ENCODE data around the gene NCR2. TPM values are rescaled to one million over a fixed set of nuclear protein-coding genes. Genes with fewer than 3 reads are reported as not detected.

NCR2 gene
- total and polyA plus RNA-seq, 9 of the 15 experiments (the other 6 are each of a cell fraction or from before 2014, with no cell fraction given): not detected

GRCh38 chr6:41318654-41319565 lies 16.5 kb upstream of the NCR2 start (continued):
- TF ChIP-seq ZKSCAN8 (CRISPR knock-in tag; IDR thresholded peaks at IDR 0.05) (peak; percentile 62; the same call in 1 of the 2 replicates), NR0B1 (IDR thresholded peaks at IDR 0.05; ENCODE audit: partially characterized antibody) (no peak), MYBL2 (IDR thresholded peaks at IDR 0.05; ENCODE audit: low read depth) (no peak), MYBL2 (CRISPR knock-in tag; IDR thresholded peaks at IDR 0.05; ENCODE audit: borderline replicate concordance) (no peak), TBP (optimal IDR thresholded peaks at IDR 0.05; ENCODE audit: low read depth, low read length) (peak; percentile 21), ZNF41 (CRISPR knock-in tag; conservative IDR thresholded peaks at IDR 0.05) (no peak), ZNF23 (CRISPR knock-in tag; IDR thresholded peaks at IDR 0.05) (no peak), FOS (IDR thresholded peaks at IDR 0.05; ENCODE audit: extremely low read depth, insufficient read length) (no peak), PATZ1 (CRISPR knock-in tag; IDR thresholded peaks at IDR 0.05; ENCODE audit: borderline replicate concordance) (no peak), SNAPC5 (CRISPR knock-in tag; IDR thresholded peaks at IDR 0.05) (no peak), MBD1 (CRISPR knock-in tag; IDR thresholded peaks at IDR 0.05) (no peak), ZBTB1 (CRISPR knock-in tag; IDR thresholded peaks at IDR 0.05; ENCODE audit: borderline replicate concordance, low read depth) (no peak), PHB2 (IDR thresholded peaks at IDR 0.05; ENCODE audit: low read depth) (no peak), ZNF830 (CRISPR knock-in tag; IDR thresholded peaks at IDR 0.05) (no peak), ZNF212 (CRISPR knock-in tag; IDR thresholded peaks at IDR 0.05) (no peak), MCM5 (IDR thresholded peaks at IDR 0.05; ENCODE audit: low read depth) (no peak), ZBED1 (IDR thresholded peaks at IDR 0.05) (no peak), NR2C1 (IDR thresholded peaks at IDR 0.05) (no peak), NR2C1 (tag; IDR thresholded peaks at IDR 0.05) (no peak), PTRF (tag; IDR thresholded peaks at IDR 0.05) (no peak), BMI1 (IDR thresholded peaks at IDR 0.05; ENCODE audit: low read length) (no peak), RBM15 (IDR thresholded peaks at IDR 0.05; ENCODE audit: insufficient read depth, low read length) (no peak), ATF2 (CRISPR knock-in tag; IDR thresholded peaks at IDR 0.05) (no peak)
